GM12878 (cell line): Measurements from ENCODE around the gene SNX13. TPM values are rescaled to one million over a fixed set of nuclear protein-coding genes. Genes with fewer than 3 reads are reported as not detected.

ENCODE experiments used
- BMI1 ChIP-seq: fragments of 450-650 bp; IDR thresholded peaks from 2 replicates; pipeline ENCODE4 v1.6.1; 2016; ENCODE audit warnings: mild to moderate bottlenecking, moderate library complexity, borderline replicate concordance
- BRCA1 ChIP-seq: IDR thresholded peaks from 2 replicates; pipeline ENCODE4 v1.6.1; 2011; ENCODE audit warnings: low read depth, low read length, improper control_type of control experiment
- CREM ChIP-seq: IDR thresholded peaks from 2 replicates; pipeline ENCODE4 v1.6.1; 2014; ENCODE audit warnings: antibody characterized with exemption, low read depth
- EP300 ChIP-seq, 2 experiments: fragments of 150-350 bp in 1 of 2; IDR thresholded peaks; 2 replicates each; pipeline ENCODE4 v1.6.1; 2011 to 2012; ENCODE audit warnings: low read depth in 2 of 2, low read length in 2 of 2, borderline replicate concordance in 1 of 2, improper control_type of control experiment in 1 of 2, inconsistent platforms in 1 of 2; ENCODE audit not compliant: control insufficient read depth in 1 of 2
- IRF4 ChIP-seq: IDR thresholded peaks from 2 replicates; pipeline ENCODE4 v1.6.1; 2011; ENCODE audit warnings: low read depth, low read length
- KLF5 ChIP-seq: fragments of 450-650 bp; IDR thresholded peaks from 2 replicates; pipeline ENCODE4 v1.6.1; 2014; ENCODE audit warnings: mild to moderate bottlenecking; ENCODE audit not compliant: partially characterized antibody
- MTA3 ChIP-seq: IDR thresholded peaks from 2 replicates; pipeline ENCODE4 v1.6.1; 2012; ENCODE audit warnings: low read length, inconsistent platforms, borderline replicate concordance
- NFYB ChIP-seq: IDR thresholded peaks from 2 replicates; pipeline ENCODE4 v1.6.1; 2011; ENCODE audit warnings: low read depth, mild to moderate bottlenecking, low read length, improper control_type of control experiment, moderate library complexity; ENCODE audit not compliant: insufficient read depth
- POU2F2 ChIP-seq: IDR thresholded peaks from 3 replicates; pipeline ENCODE4 v1.6.1; 2011; ENCODE audit warnings: low read depth, mild to moderate bottlenecking, low read length, borderline replicate concordance
- RAD51 ChIP-seq: fragments of 450-650 bp; IDR thresholded peaks from 2 replicates; pipeline ENCODE4 v1.6.1; 2016; ENCODE audit warnings: moderate library complexity, mild to moderate bottlenecking, inconsistent platforms
- SMARCA5 ChIP-seq: fragments of 450-650 bp; IDR thresholded peaks from 2 replicates; pipeline ENCODE4 v1.6.1; 2017; ENCODE audit warnings: mild to moderate bottlenecking
- SPI1 ChIP-seq: IDR thresholded peaks from 2 replicates; pipeline ENCODE4 v1.6.1; 2011; ENCODE audit warnings: low read depth, mild to moderate bottlenecking, low read length, moderate library complexity, borderline replicate concordance; ENCODE audit not compliant: insufficient read depth
- TCF3 ChIP-seq: IDR thresholded peaks from 2 replicates; pipeline ENCODE4 v1.6.1; 2012; ENCODE audit warnings: low read depth, mild to moderate bottlenecking, low read length, borderline replicate concordance; ENCODE audit not compliant: insufficient read depth
- ZNF207 ChIP-seq: fragments of 450-650 bp; IDR thresholded peaks from 2 replicates; pipeline ENCODE4 v1.6.1; 2014; ENCODE audit warnings: antibody characterized with exemption, mild to moderate bottlenecking, borderline replicate concordance
- ZNF622 ChIP-seq: fragments of 450-650 bp; IDR thresholded peaks from 2 replicates; pipeline ENCODE4 v1.6.1; 2017; ENCODE audit warnings: mild to moderate bottlenecking, inconsistent platforms
- polyA plus RNA-seq, 11 experiments: library from polyadenylated mRNA; depleted of rRNA in 4 of 11; unstranded in 6 of 11; stranded (reverse) in 5 of 11; fragments of >200 nt; fragmentation: Nextera tagmentation in 4 of 11; fragmentation: Illumina TruSeq in 1 of 11; extraction: Ambion mirVana in 4 of 11; extraction: Trizol in 1 of 11; gene quantifications; 1 replicate in 1 of 11; 2 replicates in 10 of 11; pipeline versions ENCODE4 v1.2.1 to v1.2.3, GENCODE V29; 2011 to 2016; ENCODE audit warnings: inconsistent platforms in 2 of 11, missing spikeins in 2 of 11, low read depth in 1 of 11
- total RNA-seq, 4 experiments: library from RNA; depleted of rRNA in 3 of 4; stranded (reverse); fragments of >200 nt in 3 of 4; fragmentation: Illumina TruSeq in 1 of 4; extraction: Trizol in 1 of 4; gene quantifications; 2 replicates each; pipeline versions ENCODE4 v1.2.1 to v1.2.3, GENCODE V29; 2013 to 2021
- TF ChIP-seq, protein P1 (sequence below): IDR thresholded peaks from 2 replicates; pipeline ENCODE4 v1.6.1; 2012; ENCODE audit warnings: low read depth, low read length, improper control_type of control experiment
- TF ChIP-seq, protein P2 (sequence below): fragments of 450-650 bp; formaldehyde crosslinking; IDR thresholded peaks from 2 replicates; pipeline ENCODE4 v1.4.0; 2020; ENCODE audit warnings: mild to moderate bottlenecking, moderate library complexity
- TF ChIP-seq, protein P3 (sequence below): IDR thresholded peaks from 2 replicates; pipeline ENCODE4 v1.6.1; 2011; ENCODE audit warnings: low read depth, mild to moderate bottlenecking, low read length, moderate library complexity, borderline replicate concordance; ENCODE audit errors: extremely low read depth
- TF ChIP-seq, protein P4 (sequence below): IDR thresholded peaks from 2 replicates; pipeline ENCODE4 v1.6.1; 2012; ENCODE audit warnings: low read length, inconsistent platforms
- TF ChIP-seq, protein P5 (sequence below): fragments of 450-650 bp; IDR thresholded peaks from 2 replicates; pipeline ENCODE4 v1.6.1; 2017; ENCODE audit warnings: mild to moderate bottlenecking, low read depth, inconsistent platforms; ENCODE audit not compliant: poor library complexity, severe bottlenecking

Gene SNX13
- total and polyA plus RNA-seq, 10 of the 15 experiments (the other 5 are each of a cell fraction or from before 2014, with no cell fraction given) = 2.2 to 17.1 (median 11.9) TPM

DNA sequence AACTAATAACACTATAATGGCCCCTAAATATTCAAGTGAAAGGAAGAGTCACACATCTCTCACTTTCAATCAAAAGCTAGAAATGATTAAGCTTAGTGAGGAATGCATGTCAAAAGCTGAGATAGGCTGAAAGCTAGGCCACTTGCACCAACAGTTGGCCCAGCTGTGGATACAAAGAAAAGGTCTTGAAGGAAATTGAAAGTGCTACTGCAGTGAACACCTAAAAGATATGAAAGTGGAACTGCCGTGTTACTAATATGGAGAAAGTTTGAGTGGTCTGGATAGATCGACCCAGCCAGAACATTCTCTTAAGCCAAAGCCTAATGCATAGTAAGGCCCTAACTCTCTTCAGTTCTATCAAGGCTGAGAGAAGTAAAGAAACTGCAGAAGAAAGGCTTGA lies 12.1 kb upstream of the SNX13 start (continued):
- no peak for TF ChIP-seq ZNF207
- TF ChIP-seq BMI1 = no peak
- TF ChIP-seq NFYB = no peak
- TF ChIP-seq, protein P1, sequence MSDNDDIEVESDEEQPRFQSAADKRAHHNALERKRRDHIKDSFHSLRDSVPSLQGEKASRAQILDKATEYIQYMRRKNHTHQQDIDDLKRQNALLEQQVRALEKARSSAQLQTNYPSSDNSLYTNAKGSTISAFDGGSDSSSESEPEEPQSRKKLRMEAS = no peak
- no peak for TF ChIP-seq SPI1
- TF ChIP-seq RAD51 = no peak
- TF ChIP-seq MTA3 = no peak; the same call in 1 of the 2 replicates
- TF ChIP-seq, protein P2, sequence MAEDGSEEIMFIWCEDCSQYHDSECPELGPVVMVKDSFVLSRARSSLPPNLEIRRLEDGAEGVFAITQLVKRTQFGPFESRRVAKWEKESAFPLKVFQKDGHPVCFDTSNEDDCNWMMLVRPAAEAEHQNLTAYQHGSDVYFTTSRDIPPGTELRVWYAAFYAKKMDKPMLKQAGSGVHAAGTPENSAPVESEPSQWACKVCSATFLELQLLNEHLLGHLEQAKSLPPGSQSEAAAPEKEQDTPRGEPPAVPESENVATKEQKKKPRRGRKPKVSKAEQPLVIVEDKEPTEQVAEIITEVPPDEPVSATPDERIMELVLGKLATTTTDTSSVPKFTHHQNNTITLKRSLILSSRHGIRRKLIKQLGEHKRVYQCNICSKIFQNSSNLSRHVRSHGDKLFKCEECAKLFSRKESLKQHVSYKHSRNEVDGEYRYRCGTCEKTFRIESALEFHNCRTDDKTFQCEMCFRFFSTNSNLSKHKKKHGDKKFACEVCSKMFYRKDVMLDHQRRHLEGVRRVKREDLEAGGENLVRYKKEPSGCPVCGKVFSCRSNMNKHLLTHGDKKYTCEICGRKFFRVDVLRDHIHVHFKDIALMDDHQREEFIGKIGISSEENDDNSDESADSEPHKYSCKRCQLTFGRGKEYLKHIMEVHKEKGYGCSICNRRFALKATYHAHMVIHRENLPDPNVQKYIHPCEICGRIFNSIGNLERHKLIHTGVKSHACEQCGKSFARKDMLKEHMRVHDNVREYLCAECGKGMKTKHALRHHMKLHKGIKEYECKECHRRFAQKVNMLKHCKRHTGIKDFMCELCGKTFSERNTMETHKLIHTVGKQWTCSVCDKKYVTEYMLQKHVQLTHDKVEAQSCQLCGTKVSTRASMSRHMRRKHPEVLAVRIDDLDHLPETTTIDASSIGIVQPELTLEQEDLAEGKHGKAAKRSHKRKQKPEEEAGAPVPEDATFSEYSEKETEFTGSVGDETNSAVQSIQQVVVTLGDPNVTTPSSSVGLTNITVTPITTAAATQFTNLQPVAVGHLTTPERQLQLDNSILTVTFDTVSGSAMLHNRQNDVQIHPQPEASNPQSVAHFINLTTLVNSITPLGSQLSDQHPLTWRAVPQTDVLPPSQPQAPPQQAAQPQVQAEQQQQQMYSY (CRISPR knock-in tag) = no peak
- TF ChIP-seq, protein P3, sequence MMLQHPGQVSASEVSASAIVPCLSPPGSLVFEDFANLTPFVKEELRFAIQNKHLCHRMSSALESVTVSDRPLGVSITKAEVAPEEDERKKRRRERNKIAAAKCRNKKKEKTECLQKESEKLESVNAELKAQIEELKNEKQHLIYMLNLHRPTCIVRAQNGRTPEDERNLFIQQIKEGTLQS = no peak
- TF ChIP-seq EP300 (IDR thresholded peaks at IDR 0.05; ENCODE audit: borderline replicate concordance in 1 of 2, control insufficient read depth in 1 of 2, low read depth in 2 of 2, low read length in 2 of 2) = no peak
- TF ChIP-seq KLF5 = no peak
- 0 out of 3 replicates have a peak, but pooled peaks have one; percentile 46 for TF ChIP-seq POU2F2
- no peak for TF ChIP-seq TCF3
- no peak for TF ChIP-seq SMARCA5
- TF ChIP-seq, protein P4, sequence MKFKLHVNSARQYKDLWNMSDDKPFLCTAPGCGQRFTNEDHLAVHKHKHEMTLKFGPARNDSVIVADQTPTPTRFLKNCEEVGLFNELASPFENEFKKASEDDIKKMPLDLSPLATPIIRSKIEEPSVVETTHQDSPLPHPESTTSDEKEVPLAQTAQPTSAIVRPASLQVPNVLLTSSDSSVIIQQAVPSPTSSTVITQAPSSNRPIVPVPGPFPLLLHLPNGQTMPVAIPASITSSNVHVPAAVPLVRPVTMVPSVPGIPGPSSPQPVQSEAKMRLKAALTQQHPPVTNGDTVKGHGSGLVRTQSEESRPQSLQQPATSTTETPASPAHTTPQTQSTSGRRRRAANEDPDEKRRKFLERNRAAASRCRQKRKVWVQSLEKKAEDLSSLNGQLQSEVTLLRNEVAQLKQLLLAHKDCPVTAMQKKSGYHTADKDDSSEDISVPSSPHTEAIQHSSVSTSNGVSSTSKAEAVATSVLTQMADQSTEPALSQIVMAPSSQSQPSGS = peak; percentile 86
- TF ChIP-seq BRCA1 = no peak
- TF ChIP-seq CREM = peak; percentile 30; the same call in 1 of the 2 replicates
- TF ChIP-seq IRF4 = peak; percentile 86
- TF ChIP-seq, protein P5, sequence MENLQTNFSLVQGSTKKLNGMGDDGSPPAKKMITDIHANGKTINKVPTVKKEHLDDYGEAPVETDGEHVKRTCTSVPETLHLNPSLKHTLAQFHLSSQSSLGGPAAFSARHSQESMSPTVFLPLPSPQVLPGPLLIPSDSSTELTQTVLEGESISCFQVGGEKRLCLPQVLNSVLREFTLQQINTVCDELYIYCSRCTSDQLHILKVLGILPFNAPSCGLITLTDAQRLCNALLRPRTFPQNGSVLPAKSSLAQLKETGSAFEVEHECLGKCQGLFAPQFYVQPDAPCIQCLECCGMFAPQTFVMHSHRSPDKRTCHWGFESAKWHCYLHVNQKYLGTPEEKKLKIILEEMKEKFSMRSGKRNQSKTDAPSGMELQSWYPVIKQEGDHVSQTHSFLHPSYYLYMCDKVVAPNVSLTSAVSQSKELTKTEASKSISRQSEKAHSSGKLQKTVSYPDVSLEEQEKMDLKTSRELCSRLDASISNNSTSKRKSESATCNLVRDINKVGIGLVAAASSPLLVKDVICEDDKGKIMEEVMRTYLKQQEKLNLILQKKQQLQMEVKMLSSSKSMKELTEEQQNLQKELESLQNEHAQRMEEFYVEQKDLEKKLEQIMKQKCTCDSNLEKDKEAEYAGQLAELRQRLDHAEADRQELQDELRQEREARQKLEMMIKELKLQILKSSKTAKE = no peak
- no peak for TF ChIP-seq ZNF622
